K562 (cell line): ENCODE measurements around the gene CCDC187. TPM values are rescaled to one million over a fixed set of nuclear protein-coding genes. Genes with fewer than 3 reads are reported as not detected.

Source experiments
- ATAC-seq: fragments of 200-7000 bp; cut with Tn5 transposase; 3 replicates; pipeline ENCODE4 v1.9.1; 2020; ENCODE audit warnings: moderate library complexity
- BruUV-seq: library from RNA; stranded (reverse); fragments of 400-500 nt; replicated peaks from 2 replicates; lab custom pipeline; 2021; lab: Mats Ljungman, UMichigan
- CTCF ChIA-PET: fragments of 300-600 bp; formaldehyde crosslinking; extraction: SDS; loops from one replicate; lab custom pipeline; 2021; ENCODE audit warnings: low intra/inter-chr PET ratio; lab: Yijun Ruan, JAX
- POLR2A ChIA-PET: fragments of 300-600, 350-650 bp; sonication (Branson Sonifier 250); formaldehyde crosslinking; extraction: SDS; loops from one replicate; lab custom pipeline; 2021; ENCODE audit warnings: antibody characterized with exemption, inconsistent platforms; lab: Yijun Ruan, JAX
- DNase-seq, 4 experiments: peaks; one replicate each; pipeline versions ENCODE4 v3.0.0 to v3.0.0-alpha.2; 2011 to 2018; ENCODE audit warnings: low spot score in 3 of 4, mixed read lengths in 3 of 4; ENCODE audit errors: extremely low read depth in 1 of 4
- FAIRE-seq: peaks from 2 replicates; lab custom pipeline; 2011; peaks lifted over from hg19 to GRCh38; lab: Jason Lieb, UNC
- H2AFZ ChIP-seq: 2 replicates; pipeline ENCODE4 v1.6.0; 2011; ENCODE audit warnings: low read depth, low read length, control low read depth, inconsistent platforms
- H3K27ac ChIP-seq: fragments of 200-600 bp; 3 replicates; pipeline ENCODE4 v1.8.0; 2011; ENCODE audit warnings: low read depth, mild to moderate bottlenecking, control low read depth, inconsistent platforms, low read length, moderate library complexity, mixed read lengths; ENCODE audit errors: extremely low read depth
- H3K27me3 ChIP-seq, 2 experiments: fragments of 300-600 bp in 1 of 2; 2 replicates in 1 of 2; 3 replicates in 1 of 2; pipeline versions ENCODE4 v1.6.0 to v1.8.0; 2011; ENCODE audit warnings: inconsistent platforms in 2 of 2, low read length in 2 of 2, mild to moderate bottlenecking in 1 of 2, mixed read lengths in 1 of 2, moderate library complexity in 1 of 2; ENCODE audit not compliant: control insufficient read depth in 2 of 2, insufficient read depth in 2 of 2
- H3K36me3 ChIP-seq: fragments of 300-600 bp; 3 replicates; pipeline ENCODE4 v1.8.0; 2011; ENCODE audit warnings: mild to moderate bottlenecking, low read length, inconsistent platforms; ENCODE audit not compliant: control insufficient read depth, insufficient read depth
- H3K4me1 ChIP-seq, 2 experiments: fragments of 200-600 bp in 1 of 2; replicated peaks in 1 of 2; 2 replicates in 1 of 2; 3 replicates in 1 of 2; pipeline versions ENCODE4 v1.5.1 to v1.8.0; 2011; ENCODE audit warnings: inconsistent platforms in 2 of 2, low read length in 2 of 2, mild to moderate bottlenecking in 1 of 2, mixed read lengths in 1 of 2, moderate library complexity in 1 of 2; ENCODE audit not compliant: control insufficient read depth in 2 of 2, insufficient read depth in 2 of 2
- H3K4me2 ChIP-seq: 2 replicates; pipeline ENCODE4 v1.6.1; 2011; ENCODE audit warnings: low read length, control low read depth, inconsistent platforms, mixed read lengths; ENCODE audit not compliant: insufficient read depth
- H3K4me3 ChIP-seq: fragments of 200-600 bp; sonication (generic), shearing (Covaris generic); 2 replicates; pipeline ENCODE4 v1.5.1; 2016; ENCODE audit warnings: control low read depth, inconsistent platforms
- H3K79me2 ChIP-seq: fragments of 200-600 bp; 3 replicates; pipeline ENCODE4 v1.8.0; 2011; ENCODE audit warnings: low read length, inconsistent platforms; ENCODE audit not compliant: control insufficient read depth, insufficient read depth
- H3K9ac ChIP-seq, 2 experiments: 2 replicates each; pipeline versions ENCODE4 v1.6.0 to v1.6.1; 2011; ENCODE audit warnings: low read depth in 2 of 2, low read length in 2 of 2, control low read depth in 1 of 2, inconsistent platforms in 1 of 2, mild to moderate bottlenecking in 1 of 2, mixed read lengths in 1 of 2; ENCODE audit not compliant: insufficient read depth in 1 of 2
- H3K9me1 ChIP-seq: one replicate; pipeline ENCODE4 v1.6.0; 2011; ENCODE audit warnings: inconsistent platforms, mild to moderate bottlenecking, low read length, moderate library complexity; ENCODE audit not compliant: control insufficient read depth, insufficient read depth
- H3K9me3 ChIP-seq: replicated peaks from 2 replicates; pipeline ENCODE4 v1.5.1; 2011; ENCODE audit warnings: low read depth, low read length, inconsistent platforms; ENCODE audit not compliant: control insufficient read depth, insufficient read depth
- H4K20me1 ChIP-seq: replicated peaks from 2 replicates; pipeline ENCODE4 v1.6.1; 2011; ENCODE audit warnings: low read length, inconsistent platforms, mixed read lengths; ENCODE audit not compliant: control insufficient read depth, insufficient read depth
- AFF1 ChIP-seq, 2 experiments: fragments of 450-650 bp; IDR thresholded peaks; 2 replicates each; pipeline ENCODE4 v1.6.1; 2018; ENCODE audit warnings: mild to moderate bottlenecking in 2 of 2, low read depth in 1 of 2; ENCODE audit not compliant: partially characterized antibody in 2 of 2
- CHD2 ChIP-seq: IDR thresholded peaks from 2 replicates; pipeline ENCODE4 v1.6.1; 2011; ENCODE audit warnings: low read depth, low read length
- GATAD2A ChIP-seq: fragments of 450-650 bp; IDR thresholded peaks from 2 replicates; pipeline ENCODE4 v1.6.1; 2017
- PHF8 ChIP-seq: fragments of 200-600 bp; sonication (generic); IDR thresholded peaks from 2 replicates; pipeline ENCODE4 v1.6.1; 2012; ENCODE audit warnings: mixed run types, mild to moderate bottlenecking, inconsistent platforms, low read length, moderate library complexity, borderline replicate concordance
- ZBTB2 ChIP-seq: fragments of 450-650 bp; IDR thresholded peaks from 2 replicates; pipeline ENCODE4 v1.6.1; 2016; ENCODE audit warnings: antibody characterized with exemption
- ZBTB7A ChIP-seq: IDR thresholded peaks from 2 replicates; pipeline ENCODE4 v1.6.1; 2011; ENCODE audit warnings: low read depth, mild to moderate bottlenecking, low read length, moderate library complexity, borderline replicate concordance; ENCODE audit not compliant: control insufficient read depth
- ZFX ChIP-seq: sonication (generic); formaldehyde crosslinking; IDR thresholded peaks from 2 replicates; pipeline ENCODE4 v1.8.0; 2022; ENCODE audit warnings: mild to moderate bottlenecking, missing genetic modification reagents, moderate library complexity
- ZNF717 ChIP-seq: fragments of 250-450 bp; sonication (Bioruptor Pico); IDR thresholded peaks from 2 replicates; pipeline ENCODE4 v1.5.0; 2021
- WGBS: fragments of 100-300 bp; shearing (Covaris generic); methylation state at CpG from one replicate; pipeline ENCODE4 v1.1.6; 2016; ENCODE audit warnings: low coverage, mixed read lengths; ENCODE audit not compliant: insufficient coverage; ENCODE audit errors: missing lambda C conversion rate; 5-methylcytosine and 5-hydroxymethylcytosine counted together
- in situ Hi-C: fragments of 300-500 bp; cut with MboI; formaldehyde crosslinking; loops from 4 replicates; pipeline ENCODE4 v1.15.0; 2018; ENCODE audit warnings: inconsistent platforms, mixed read lengths
- intact Hi-C: fragments of 100-400 bp; cut with micrococcal nuclease; formaldehyde crosslinking; loops from 2 replicates; pipeline ENCODE4 v1.14.2; 2022
- polyA plus RNA-seq, 8 experiments: library from polyadenylated mRNA; depleted of rRNA in 4 of 8; stranded (reverse) in 5 of 8; unstranded in 3 of 8; fragments of >200 nt; fragmentation: Nextera tagmentation in 2 of 8; fragmentation: Illumina TruSeq in 1 of 8; extraction: Ambion mirVana in 2 of 8; extraction: Trizol in 1 of 8; gene quantifications; 2 replicates each; pipeline versions ENCODE4 v1.2.1 to v1.2.3, GENCODE V29; 2011 to 2014; ENCODE audit warnings: inconsistent platforms in 1 of 8, missing spikeins in 1 of 8
- total RNA-seq, 7 experiments: library from RNA; depleted of rRNA in 6 of 7; stranded (reverse); fragments of >200 nt in 6 of 7; fragmentation: Illumina TruSeq in 2 of 7; extraction: Trizol in 2 of 7; gene quantifications; 2 replicates each; pipeline versions ENCODE4 v1.2.1 to v1.2.3, GENCODE V29; 2011 to 2021; ENCODE audit warnings: low replicate concordance in 1 of 7

The CCDC187 gene
- total and polyA plus RNA-seq, 9 of the 15 experiments (the other 6 are each of a cell fraction or from before 2014, with no cell fraction given): not detected

- no peak for TF ChIP-seq AFF1 (IDR thresholded peaks at IDR 0.05; ENCODE audit: low read depth in 1 of 2, partially characterized antibody in 2 of 2)
Measured at GRCh38 chr9:136327304-136327974, 23.5 kb upstream of the CCDC187 start, which contains the start of gene GPSM1 (continued).

- ChIA-PET CTCF (no interaction called here), POLR2A (interaction anchor here (0.5 to 1.6 kb wide), 3 partner anchors 10 to 37 kb away, joined by 3 to 5 read pairs (median 3); partner anchors contain the start of gene DNLZ)
- BruUV-seq: no TSS peak
- Histone ChIP-seq H3K27ac (peak overlapping the region; percentile 68; the same call in 1 of the 3 replicates), H3K9me1 (no peaks in the 10 kb centered on the region), H3K9ac (peak overlapping the region; percentile 59 to 88), H3K79me2 (peaks cover 15% of the 10 kb centered on the region), H3K36me3 (no peaks in the 10 kb centered on the region), H2AFZ (peak overlapping the region; percentile 84), H3K4me1 (peaks cover 4 to 87% of the 10 kb centered on the region in 2 experiments), H3K4me2 (peak overlapping the region; percentile 21), H3K9me3 (no peaks in the 10 kb centered on the region), H4K20me1 (no peaks in the 10 kb centered on the region; the same call in 1 of the 2 replicates), H3K27me3 (peaks cover 13 to 28% of the 10 kb centered on the region in 2 experiments; a peak in 4 of 5 replicates), H3K4me3 (peak overlapping the region; percentile 52)
- FAIRE-seq: no peak
- intact Hi-C loops: no loop called here
- peak; percentile 10; the same call in 2 of the 3 replicates for ATAC-seq
- no peak for DNase-seq
- WGBS: 59% methylated on average over 12 of the region's 17 CpGs
- in situ Hi-C loops: loop anchor here (25.0 kb wide), 1 partner anchor 310 kb away; no protein-coding TSS in a partner anchor
- TF ChIP-seq ZFX (CRISPR knock-in tag) (peak; percentile 60), PHF8 (peak; percentile 17; the same call in 1 of the 2 replicates), GATAD2A (0 out of 2 replicates have a peak, but pooled peaks have one; percentile 58), ZBTB2 (0 out of 2 replicates have a peak, but pooled peaks have one; percentile 17), ZNF717 (no peak), ZBTB7A (peak; percentile 49; the same call in 1 of the 2 replicates), CHD2 (no peak)
Measured at GRCh38 chr9:136326761-136327303, 22.9 kb upstream of the CCDC187 start.
